HCT116 (cell line): ENCODE results near the gene CRACDL. TPM values are rescaled to one million over a fixed set of nuclear protein-coding genes. Genes with fewer than 3 reads are reported as not detected.

Experiments
- ATAC-seq: fragments of 200-7000 bp; cut with Tn5 transposase; 2 replicates; pipeline ENCODE4 v1.9.1; 2020; ENCODE audit warnings: mild to moderate bottlenecking, moderate library complexity
- BruUV-seq: library from RNA; stranded (reverse); fragments of 400-500 nt; replicated peaks from 2 replicates; lab custom pipeline; 2021; lab: Mats Ljungman, UMichigan
- CTCF ChIA-PET: fragments of 300-600 bp; sonication (Branson Sonifier 250); formaldehyde crosslinking; loops from one replicate; lab custom pipeline; 2021; ENCODE audit warnings: antibody characterized with exemption; lab: Charles Lee
- POLR2A ChIA-PET: fragments of 300-600, 350-600 bp; sonication (Branson Sonifier 250); formaldehyde crosslinking; loops from one replicate; lab custom pipeline; 2021; ENCODE audit warnings: antibody characterized with exemption; lab: Charles Lee
- RAD21 ChIA-PET, 2 experiments: fragments of 300-600 bp; sonication (Branson Sonifier 250); formaldehyde crosslinking; loops; one replicate each; lab custom pipeline; 2023; ENCODE audit warnings: low total read pairs in 2 of 2; ENCODE audit not compliant: uncharacterized antibody in 2 of 2, unreplicated experiment in 2 of 2, low non-redundant PET in 1 of 2; lab: Charles Lee
- DNase-seq: peaks from one replicate; pipeline ENCODE4 v3.0.0-alpha.2; 2010; ENCODE audit warnings: low read depth, low spot score
- H2AFZ ChIP-seq: fragments of 200-600 bp; shearing (Covaris generic), sonication (generic); 2 replicates; pipeline ENCODE4 v1.6.1; 2017; ENCODE audit warnings: low read depth, mixed run types, mixed read lengths, antibody characterized with exemption, low read length; ENCODE audit not compliant: poor library complexity, severe bottlenecking
- H3K27ac ChIP-seq: 2 replicates; pipeline ENCODE4 v1.5.1; 2012; ENCODE audit warnings: low read depth, low read length
- H3K27me3 ChIP-seq: fragments of 200-600 bp; sonication (generic); 2 replicates; pipeline ENCODE4 v1.6.1; 2016; ENCODE audit warnings: mixed run types, low read length, mixed read lengths; ENCODE audit not compliant: insufficient read depth
- H3K36me3 ChIP-seq, 2 experiments: fragments of 200-500 bp in 1 of 2; fragments of 200-600 bp in 1 of 2; sonication (Bioruptor generic) in 1 of 2; sonication (generic) in 1 of 2; 2 replicates each; pipeline versions ENCODE4 v1.5.1 to v1.6.1; 2014 to 2016; ENCODE audit warnings: low read length in 2 of 2, inconsistent platforms in 1 of 2, mixed read lengths in 1 of 2, mixed run types in 1 of 2; ENCODE audit not compliant: insufficient read depth in 2 of 2, control insufficient read depth in 1 of 2
- H3K4me1 ChIP-seq, 2 experiments: fragments of 200-600 bp in 1 of 2; sonication (generic) in 1 of 2; 2 replicates each; pipeline versions ENCODE4 v1.5.1 to v1.6.1; 2012 to 2017; ENCODE audit warnings: low read length in 2 of 2, inconsistent platforms in 1 of 2, mild to moderate bottlenecking in 1 of 2, mixed read lengths in 1 of 2, mixed run types in 1 of 2, moderate library complexity in 1 of 2; ENCODE audit not compliant: insufficient read depth in 2 of 2, control insufficient read depth in 1 of 2
- H3K4me2 ChIP-seq: fragments of 200-600 bp; sonication (generic); 2 replicates; pipeline ENCODE4 v1.6.1; 2017; ENCODE audit warnings: mixed run types, low read length, mixed read lengths
- H3K4me3 ChIP-seq, 2 experiments: fragments of 200-600 bp in 1 of 2; sonication (generic) in 1 of 2; replicated peaks in 1 of 2; 2 replicates each; pipeline ENCODE4 v1.5.1; 2011 to 2016; ENCODE audit warnings: low read length in 2 of 2, control low read depth in 1 of 2, low read depth in 1 of 2, mild to moderate bottlenecking in 1 of 2, mixed read lengths in 1 of 2, mixed run types in 1 of 2
- H3K79me2 ChIP-seq: fragments of 200-600 bp; sonication (generic); 2 replicates; pipeline ENCODE4 v1.6.1; 2017; ENCODE audit warnings: mild to moderate bottlenecking, mixed run types, low read length, moderate library complexity, mixed read lengths; ENCODE audit not compliant: insufficient read depth
- H3K9ac ChIP-seq: fragments of 200-600 bp; sonication (generic); 2 replicates; pipeline ENCODE4 v1.6.1; 2016; ENCODE audit warnings: low read length, mixed read lengths
- H3K9me2 ChIP-seq: fragments of 200-600 bp; sonication (generic), shearing (Covaris generic); 2 replicates; pipeline ENCODE4 v1.6.1; 2017; ENCODE audit warnings: mixed run types, mild to moderate bottlenecking, moderate library complexity; ENCODE audit not compliant: insufficient read depth
- H3K9me3 ChIP-seq, 2 experiments: fragments of 200-500 bp in 1 of 2; fragments of 200-600 bp in 1 of 2; sonication (Bioruptor generic) in 1 of 2; sonication (generic) in 1 of 2; 2 replicates each; pipeline ENCODE4 v1.6.1; 2014 to 2017; ENCODE audit warnings: low read length in 2 of 2, mixed read lengths in 2 of 2, inconsistent platforms in 1 of 2, low read depth in 1 of 2, mild to moderate bottlenecking in 1 of 2, mixed run types in 1 of 2, moderate library complexity in 1 of 2; ENCODE audit not compliant: control insufficient read depth in 1 of 2, insufficient read depth in 1 of 2
- H4K20me1 ChIP-seq: fragments of 200-600 bp; sonication (generic), shearing (Covaris generic); 2 replicates; pipeline ENCODE4 v1.6.1; 2017; ENCODE audit warnings: mixed run types, mild to moderate bottlenecking, moderate library complexity; ENCODE audit not compliant: insufficient read depth
- CBX3 ChIP-seq: IDR thresholded peaks from 2 replicates; pipeline ENCODE4 v1.6.1; 2012; ENCODE audit warnings: low read depth
- EGR1 ChIP-seq: IDR thresholded peaks from 2 replicates; pipeline ENCODE4 v1.6.1; 2012; ENCODE audit warnings: low read depth
- FOSL1 ChIP-seq: IDR thresholded peaks from 2 replicates; pipeline ENCODE4 v1.6.1; 2012; ENCODE audit warnings: low read depth
- JUND ChIP-seq: IDR thresholded peaks from 2 replicates; pipeline ENCODE4 v1.6.1; 2012
- MAX ChIP-seq: IDR thresholded peaks from 2 replicates; pipeline ENCODE4 v1.6.1; 2012
- REST ChIP-seq: IDR thresholded peaks from 2 replicates; pipeline ENCODE4 v1.6.1; 2012; ENCODE audit warnings: low read depth
- SIN3A ChIP-seq: IDR thresholded peaks from 2 replicates; pipeline ENCODE4 v1.6.1; 2012; ENCODE audit warnings: low read depth
- SP1 ChIP-seq: IDR thresholded peaks from 2 replicates; pipeline ENCODE4 v1.6.1; 2012; ENCODE audit warnings: low read depth
- SRF ChIP-seq: IDR thresholded peaks from 2 replicates; pipeline ENCODE4 v1.6.1; 2012; ENCODE audit warnings: low read depth
- TCF7L2 ChIP-seq: IDR thresholded peaks from 2 replicates; pipeline ENCODE4 v1.7.0; 2011; ENCODE audit warnings: borderline replicate concordance, inconsistent platforms; ENCODE audit not compliant: insufficient read depth, insufficient read length; ENCODE audit errors: extremely low read depth
- ZBTB33 ChIP-seq: IDR thresholded peaks from 2 replicates; pipeline ENCODE4 v1.6.1; 2011; ENCODE audit warnings: mild to moderate bottlenecking, low read length, moderate library complexity; ENCODE audit not compliant: insufficient replicate concordance; ENCODE audit errors: extremely low read depth
- ZFX ChIP-seq: fragments of 450-650 bp; IDR thresholded peaks from 2 replicates; pipeline ENCODE4 v1.6.1; 2017
- ZNF274 ChIP-seq: fragments of 200-500 bp; sonication (Bioruptor generic); IDR thresholded peaks from 2 replicates; pipeline ENCODE4 v1.6.1; 2014; ENCODE audit warnings: mild to moderate bottlenecking, low read depth, low read length, inconsistent platforms
- intact Hi-C: fragments of 100-400 bp; cut with micrococcal nuclease; formaldehyde crosslinking; loops from 2 replicates; pipeline ENCODE4 v1.10.0; 2022
- total RNA-seq: library from RNA; stranded (reverse); gene quantifications from one replicate; pipeline ENCODE4 v1.2.1, GENCODE V29; 2021; ENCODE audit not compliant: unreplicated experiment

CRACDL gene
- total RNA-seq, 1 experiment from 2014 or later: 1.1 TPM

GRCh38 chr2:98866033-98866432, 70.0 kb downstream of the CRACDL start (continued):
- TF ChIP-seq ZNF274 (no peak), ZFX (no peak), MAX (no peak)

- H3K79me2 ChIP-seq: no peaks in the 10 kb centered on the region
- H3K27ac ChIP-seq: no peak overlapping the region
- H3K4me1 ChIP-seq: peaks cover 5 to 15% of the 10 kb centered on the region in 2 experiments; a peak in 3 of 4 replicates
- H2AFZ ChIP-seq: no peak overlapping the region
- H3K9ac ChIP-seq: no peak overlapping the region
- ATAC-seq (no peak), DNase-seq (no peak)
- no peak overlapping the region for H3K4me2 ChIP-seq
- no peaks in the 10 kb centered on the region for H4K20me1 ChIP-seq
- POLR2A ChIA-PET: no interaction called here
- no peaks in the 10 kb centered on the region for H3K9me2 ChIP-seq
- H3K36me3 ChIP-seq: no peaks in the 10 kb centered on the region
- CTCF ChIA-PET: no interaction called here
- H3K27me3 ChIP-seq: no peaks in the 10 kb centered on the region
- no peak for TF ChIP-seq JUND
- TF ChIP-seq FOSL1: no peak
- no peak for TF ChIP-seq CBX3
- TF ChIP-seq REST: no peak
- TF ChIP-seq EGR1: no peak
- no peak for TF ChIP-seq ZBTB33
- no peak for TF ChIP-seq SIN3A
- no peak for TF ChIP-seq TCF7L2
- no peak for TF ChIP-seq SRF
- no peak for TF ChIP-seq ZFX
- no peak for TF ChIP-seq ZNF274
- TF ChIP-seq SP1: no peak
- H3K4me3 ChIP-seq: no peak overlapping the region
- no peaks in the 10 kb centered on the region for H3K9me3 ChIP-seq
- BruUV-seq: no TSS peak
- intact Hi-C loops: no loop called here
- RAD21 ChIA-PET: no interaction called here
Measured at GRCh38 chr2:98861601-98862000, 74.4 kb downstream of the CRACDL start.
